HepG2 (cell line): ENCODE results near the gene NEU4. TPM values are rescaled to one million over a fixed set of nuclear protein-coding genes. Genes with fewer than 3 reads are reported as not detected.
A peak's percentile ranks its signal among the peaks of the same experiment; 100 is the strongest.

Experiments used
- ATAC-seq: fragments of 200-7000 bp; cut with Tn5 transposase; 3 replicates; pipeline ENCODE4 v1.9.1; 2020; ENCODE audit warnings: mild to moderate bottlenecking, moderate library complexity
- BruUV-seq: library from RNA; stranded (reverse); fragments of 400-500 nt; replicated peaks from 2 replicates; lab custom pipeline; 2021; lab: Mats Ljungman, UMichigan
- CTCF ChIA-PET: fragments of 300-600 bp; formaldehyde crosslinking; extraction: SDS; loops from one replicate; lab custom pipeline; 2021; ENCODE audit warnings: low total read pairs, inconsistent platforms, low intra/inter-chr PET ratio; lab: Yijun Ruan, JAX
- POLR2A ChIA-PET: fragments of 350-600 bp; sonication (Branson Sonifier 250); formaldehyde crosslinking; loops from one replicate; lab custom pipeline; 2020; ENCODE audit warnings: antibody characterized with exemption, inconsistent platforms; lab: Yijun Ruan, JAX
- DNase-seq: peaks from one replicate; pipeline ENCODE4 v3.0.0-alpha.2; 2015; ENCODE audit warnings: low spot score
- FAIRE-seq: peaks from 3 replicates; lab custom pipeline; 2011; peaks lifted over from hg19 to GRCh38; lab: Jason Lieb, UNC
- H2AFZ ChIP-seq: one replicate; pipeline ENCODE4 v1.6.1; 2011; ENCODE audit warnings: low read length, inconsistent platforms
- H3K27ac ChIP-seq: fragments of 300-600 bp; 3 replicates; pipeline ENCODE4 v1.8.0; 2011; ENCODE audit warnings: mixed run types, mild to moderate bottlenecking, mixed read lengths, low read length, inconsistent platforms; ENCODE audit not compliant: insufficient read depth; ENCODE audit errors: extremely low read length
- H3K27me3 ChIP-seq, 2 experiments: fragments of 200-600 bp in 1 of 2; 2 replicates in 1 of 2; 3 replicates in 1 of 2; pipeline versions ENCODE4 v1.6.0 to v1.8.0; 2011; ENCODE audit warnings: low read length in 2 of 2, mild to moderate bottlenecking in 2 of 2, moderate library complexity in 2 of 2, inconsistent platforms in 1 of 2; ENCODE audit not compliant: insufficient read depth in 2 of 2, control insufficient read depth in 1 of 2
- H3K36me3 ChIP-seq, 2 experiments: fragments of 200-600 bp in 1 of 2; replicated peaks in 1 of 2; 2 replicates in 1 of 2; 3 replicates in 1 of 2; pipeline versions ENCODE4 v1.5.1 to v1.8.0; 2011; ENCODE audit warnings: low read length in 2 of 2, inconsistent platforms in 1 of 2; ENCODE audit not compliant: insufficient read depth in 2 of 2, control insufficient read depth in 1 of 2
- H3K4me1 ChIP-seq: 2 replicates; pipeline ENCODE4 v1.5.1; 2012; ENCODE audit warnings: low read length, inconsistent platforms; ENCODE audit not compliant: insufficient read depth
- H3K4me2 ChIP-seq: 2 replicates; pipeline ENCODE4 v1.6.0; 2011; ENCODE audit warnings: low read depth, low read length, inconsistent platforms
- H3K4me3 ChIP-seq, 3 experiments: fragments of 200-600 bp in 1 of 3; sonication (generic), shearing (Covaris generic) in 1 of 3; replicated peaks in 1 of 3; 2 replicates each; pipeline ENCODE4 v1.5.1; 2011 to 2016; ENCODE audit warnings: low read length in 3 of 3, inconsistent platforms in 2 of 3, low read depth in 2 of 3, mild to moderate bottlenecking in 2 of 3, control low read depth in 1 of 3, mixed read lengths in 1 of 3; ENCODE audit not compliant: insufficient read depth in 1 of 3
- H3K79me2 ChIP-seq: one replicate; pipeline ENCODE4 v1.6.1; 2011; ENCODE audit warnings: low read length, inconsistent platforms; ENCODE audit not compliant: insufficient read depth
- H3K9ac ChIP-seq: 2 replicates; pipeline ENCODE4 v1.6.0; 2011; ENCODE audit warnings: mild to moderate bottlenecking, low read depth, low read length, inconsistent platforms; ENCODE audit not compliant: insufficient read depth
- H3K9me3 ChIP-seq: 2 replicates; pipeline ENCODE4 v1.5.1; 2012; ENCODE audit warnings: mild to moderate bottlenecking, low read length
- H4K20me1 ChIP-seq: 2 replicates; pipeline ENCODE4 v1.6.0; 2011; ENCODE audit warnings: inconsistent platforms, mild to moderate bottlenecking, low read length, moderate library complexity; ENCODE audit not compliant: insufficient read depth
- AGO1 ChIP-seq: fragments of 200-400 bp; formaldehyde crosslinking; IDR thresholded peaks from 2 replicates; pipeline ENCODE4 v1.6.1; 2017; ENCODE audit warnings: mild to moderate bottlenecking, low read depth, low read length, moderate library complexity; ENCODE audit not compliant: poor library complexity, severe bottlenecking
- AGO2 ChIP-seq: fragments of 200-400 bp; formaldehyde crosslinking; optimal IDR thresholded peaks from 2 replicates; pipeline ENCODE3; 2017; ENCODE audit warnings: mild to moderate bottlenecking, low read depth, low read length, moderate library complexity
- ARID4A ChIP-seq: sonication (generic); formaldehyde crosslinking; IDR thresholded peaks from 2 replicates; pipeline ENCODE4 v1.5.0; 2020; ENCODE audit warnings: mild to moderate bottlenecking, missing genetic modification reagents, borderline replicate concordance
- CBX5 ChIP-seq: sonication (generic); formaldehyde crosslinking; IDR thresholded peaks from 2 replicates; pipeline ENCODE4 v1.4.0; 2020; ENCODE audit warnings: missing genetic modification reagents, borderline replicate concordance
- CENPBD1 ChIP-seq: sonication (generic); formaldehyde crosslinking; IDR thresholded peaks from 2 replicates; pipeline ENCODE4 v1.8.0; 2022; ENCODE audit warnings: missing genetic modification reagents, low read depth, mild to moderate bottlenecking, borderline replicate concordance
- HNRNPL ChIP-seq: fragments of 200-400 bp; formaldehyde crosslinking; IDR thresholded peaks from 2 replicates; pipeline ENCODE4 v1.6.1; 2017; ENCODE audit warnings: mild to moderate bottlenecking, low read depth, low read length
- LCORL ChIP-seq, 2 experiments: fragments of 450-650 bp in 1 of 2; sonication (generic) in 1 of 2; formaldehyde crosslinking in 1 of 2; IDR thresholded peaks; 2 replicates each; pipeline versions ENCODE4 v1.5.0 to v1.6.1; 2017 to 2020; ENCODE audit warnings: antibody characterized with exemption in 1 of 2, missing genetic modification reagents in 1 of 2
- MAFF ChIP-seq: IDR thresholded peaks from 2 replicates; pipeline ENCODE4 v1.6.1; 2011; ENCODE audit warnings: low read depth, low read length, improper control_type of control experiment
- MLLT10 ChIP-seq: sonication (generic); formaldehyde crosslinking; IDR thresholded peaks from 2 replicates; pipeline ENCODE4 v1.4.0; 2020; ENCODE audit warnings: missing genetic modification reagents
- POLR2A ChIP-seq, 2 experiments: IDR thresholded peaks; 2 replicates each; pipeline ENCODE4 v1.6.1; 2011; ENCODE audit warnings: low read depth in 2 of 2, low read length in 2 of 2, mild to moderate bottlenecking in 1 of 2, moderate library complexity in 1 of 2; ENCODE audit not compliant: insufficient read depth in 1 of 2
- POLR2AphosphoS5 ChIP-seq: IDR thresholded peaks from 2 replicates; pipeline ENCODE4 v1.6.1; 2012; ENCODE audit warnings: low read depth, low read length
- RBFOX2 ChIP-seq: fragments of 200-400 bp; formaldehyde crosslinking; IDR thresholded peaks from 2 replicates; pipeline ENCODE4 v1.6.1; 2017; ENCODE audit warnings: low read depth, mild to moderate bottlenecking, low read length
- RBM22 ChIP-seq: fragments of 200-400 bp; formaldehyde crosslinking; optimal IDR thresholded peaks from 2 replicates; pipeline ENCODE3; 2017; ENCODE audit warnings: mild to moderate bottlenecking, low read length, moderate library complexity
- SIN3A ChIP-seq: IDR thresholded peaks from 2 replicates; pipeline ENCODE4 v1.6.1; 2011; ENCODE audit warnings: low read depth, mild to moderate bottlenecking, control low read depth, low read length, borderline replicate concordance
- ZC3H13 ChIP-seq: sonication (generic); formaldehyde crosslinking; IDR thresholded peaks from 2 replicates; pipeline ENCODE4 v1.8.1; 2023; ENCODE audit warnings: mild to moderate bottlenecking, missing genetic modification reagents, moderate library complexity
- ZNF781 ChIP-seq: sonication (generic); formaldehyde crosslinking; IDR thresholded peaks from 2 replicates; pipeline ENCODE4 v1.5.1; 2020; ENCODE audit warnings: borderline replicate concordance, mild to moderate bottlenecking, missing genetic modification reagents; ENCODE audit errors: not compliant biosample characterization
- WGBS: methylation state at CpG from one replicate; pipeline ENCODE4 v1.1.6; 2017; ENCODE audit warnings: low lambda C conversion rate; 5-methylcytosine and 5-hydroxymethylcytosine counted together
- in situ Hi-C: cut with HindIII; loops from 2 replicates; pipeline ENCODE4 v1.10.0; 2017; ENCODE audit warnings: low pct_unique_long_range_greater_than_20kb; ENCODE audit not compliant: extremely low pct_ligation_motif_present
- intact Hi-C: fragments of 100-400 bp; cut with micrococcal nuclease; formaldehyde crosslinking; loops from one replicate; pipeline ENCODE4 v1.10.0; 2022; ENCODE audit not compliant: unreplicated experiment
- polyA plus RNA-seq, 8 experiments: library from polyadenylated mRNA; depleted of rRNA in 3 of 8; stranded (reverse) in 7 of 8; unstranded in 1 of 8; fragments of >200 nt; fragmentation: Illumina TruSeq in 4 of 8; extraction: Trizol in 4 of 8; gene quantifications; 2 replicates each; pipeline versions ENCODE4 v1.2.1 to v1.2.3, GENCODE V29; 2011 to 2016; ENCODE audit warnings: low read depth in 4 of 8, missing spikeins in 1 of 8, mixed read lengths in 1 of 8; ENCODE audit not compliant: insufficient read depth in 1 of 8
- total RNA-seq, 5 experiments: library from RNA; depleted of rRNA; stranded (reverse); fragments of >200 nt; fragmentation: Illumina TruSeq; extraction: Trizol; gene quantifications; 2 replicates each; pipeline ENCODE4 v1.2.3, GENCODE V29; 2016; ENCODE audit warnings: low read depth in 1 of 5
- TF ChIP-seq, protein P1 (sequence below): sonication (generic); formaldehyde crosslinking; IDR thresholded peaks from 2 replicates; pipeline ENCODE4 v1.8.0; 2022; ENCODE audit warnings: missing genetic modification reagents, mild to moderate bottlenecking, inconsistent platforms, borderline replicate concordance

The NEU4 gene
- total and polyA plus RNA-seq, 2 of the 13 experiments (the other 11 are each of a cell fraction or from before 2014, with no cell fraction given), result 53.5 to 107 TPM

- TF ChIP-seq LCORL (IDR thresholded peaks at IDR 0.05) (no peak), LCORL (CRISPR knock-in tag; IDR thresholded peaks at IDR 0.05) (no peak)
Measured at GRCh38 chr2:241768251-241768711, 40.7 kb upstream of the NEU4 start (continued).

GRCh38 chr2:241768850-241769249 is 40.1 kb upstream of the NEU4 start:
- no peaks in the 10 kb centered on the region; a peak in 1 of 5 replicates for H3K27me3 ChIP-seq
- peaks cover 24% of the 10 kb centered on the region for H3K79me2 ChIP-seq
- BruUV-seq, result no TSS peak
- no peak overlapping the region for H3K4me3 ChIP-seq
- ChIA-PET POLR2A (interaction anchor here (1.1 to 8.9 kb wide), 3 partner anchors 8 to 41 kb away, joined by 3 to 218 read pairs (median 5); partner anchors contain the start of genes D2HGDH and NEU4), CTCF (no interaction called here)
- no peak for FAIRE-seq
- no peaks in the 10 kb centered on the region; a peak in 1 of 5 replicates for H3K36me3 ChIP-seq
- no peaks in the 10 kb centered on the region for H3K9me3 ChIP-seq
- H3K4me2 ChIP-seq, result no peak overlapping the region
- intact Hi-C loops, result no loop called here
- no peak overlapping the region for H2AFZ ChIP-seq
- no peaks in the 10 kb centered on the region for H4K20me1 ChIP-seq
- in situ Hi-C loops, result no loop called here
- ATAC-seq, result no peak
- DNase-seq, result no peak
- H3K9ac ChIP-seq, result no peak overlapping the region
- 85% methylated on average over 8 of the region's 11 CpGs for WGBS
- peak overlapping the region; percentile 52 for H3K27ac ChIP-seq
- peaks cover 47% of the 10 kb centered on the region for H3K4me1 ChIP-seq
- TF ChIP-seq CENPBD1 (CRISPR knock-in tag) (no peak), AGO2 (peak; percentile 73), AGO1 (peak; percentile 19), ARID4A (CRISPR knock-in tag) (0 out of 2 replicates have a peak, but pooled peaks have one; percentile 19), CBX5 (CRISPR knock-in tag) (no peak), MAFF (no peak), RBFOX2 (peak; percentile 38; the same call in 1 of the 2 replicates), HNRNPL (0 out of 2 replicates have a peak, but pooled peaks have one; percentile 55), POLR2AphosphoS5 (no peak), ZC3H13 (peak; percentile 53; the same call in 1 of the 2 replicates), ZNF781 (CRISPR knock-in tag) (peak; percentile 23), SIN3A (no peak), RBM22 (peak; percentile 75), MLLT10 (CRISPR knock-in tag) (no peak), POLR2A (IDR thresholded peaks at IDR 0.05; ENCODE audit: insufficient read depth in 1 of 2, low read depth in 2 of 2, low read length in 2 of 2) (peak in 1 of 2 experiments; percentile 41; a peak in 1 of 4 replicates)
- TF ChIP-seq, protein P1, sequence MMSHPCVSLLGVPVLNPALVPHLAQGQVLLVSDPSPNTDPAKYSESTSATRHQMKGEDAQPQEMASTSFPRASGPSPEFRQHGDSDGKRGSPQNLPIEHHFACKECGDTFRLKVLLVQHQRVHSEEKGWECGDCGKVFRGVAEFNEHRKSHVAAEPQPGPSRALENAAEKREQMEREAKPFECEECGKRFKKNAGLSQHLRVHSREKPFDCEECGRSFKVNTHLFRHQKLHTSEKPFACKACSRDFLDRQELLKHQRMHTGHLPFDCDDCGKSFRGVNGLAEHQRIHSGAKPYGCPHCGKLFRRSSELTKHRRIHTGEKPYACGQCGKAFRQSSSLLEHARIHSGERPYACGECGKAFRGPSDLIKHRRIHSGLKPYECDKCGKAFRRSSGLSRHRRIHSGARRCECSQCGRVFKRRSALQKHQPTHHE (CRISPR knock-in tag), result no peak
